ENCODE data around the gene PKP3. TPM values are rescaled to one million over a fixed set of nuclear protein-coding genes. Genes with fewer than 3 reads are reported as not detected.
"Not testable (repeated sequence)": the region's sequence is repeated elsewhere in the genome, so short reads cannot be mapped to it uniquely, and the experiment has no call there.

Gene PKP3
- polyA plus RNA-seq (ENCODE audit: insufficient read length) = 0.36 TPM

GRCh38 chr11:394034-394857 is at the start of gene PKP3:
PKP3 (plus strand) TSS chr11:394209; CDS start chr11:394293, 84 bp downstream.
- no peak for DNase-seq

GRCh38 chr11:344836-345578 is 49.0 kb upstream of the PKP3 start:
- no peak for DNase-seq

- no peak for DNase-seq
Observed at GRCh38 chr11:346529-346928, 47.5 kb upstream of the PKP3 start.

GRCh38 chr11:349270-349954 is 44.6 kb upstream of the PKP3 start:
- not testable (repeated sequence) for DNase-seq

GRCh38 chr11:350033-350722 is 43.8 kb upstream of the PKP3 start:
- DNase-seq = not testable (repeated sequence)

- DNase-seq = no peak
Observed at GRCh38 chr11:350723-351255, 43.2 kb upstream of the PKP3 start.

- no peak for DNase-seq
Observed at GRCh38 chr11:351411-351810, 42.6 kb upstream of the PKP3 start.

GRCh38 chr11:352456-353031 is 41.5 kb upstream of the PKP3 start:
- DNase-seq = no peak

- DNase-seq = peak; percentile 88
Observed at GRCh38 chr11:353179-353873, 40.7 kb upstream of the PKP3 start.

GRCh38 chr11:355581-356458 is 38.2 kb upstream of the PKP3 start:
- peak; percentile 93 for DNase-seq

- no peak for DNase-seq
Observed at GRCh38 chr11:356610-357009, 37.4 kb upstream of the PKP3 start.

- no peak for DNase-seq
Observed at GRCh38 chr11:357582-357981, 36.4 kb upstream of the PKP3 start.

- DNase-seq = no peak
Observed at GRCh38 chr11:358129-358800, 35.7 kb upstream of the PKP3 start.

GRCh38 chr11:359181-359714 is 34.8 kb upstream of the PKP3 start:
- no peak for DNase-seq

- DNase-seq = no peak
Observed at GRCh38 chr11:360326-361280, 33.4 kb upstream of the PKP3 start.

- no peak for DNase-seq
Observed at GRCh38 chr11:362642-363442, 31.2 kb upstream of the PKP3 start.

GRCh38 chr11:363443-363805 is 30.6 kb upstream of the PKP3 start:
- not testable (repeated sequence) for DNase-seq

All from hindlimb muscle (tissue), 1 donor.